Measurements from ENCODE around the gene HBS1L.

GRCh38 chr6:135048915-135049314 is 5.7 kb downstream of the HBS1L start:
- TF ChIP-seq POLR2A (IDR thresholded peaks at IDR 0.05) (no peak), CTCF (IDR thresholded peaks at IDR 0.05) (no peak)
